Mesodermal cell (in vitro differentiated cells): ENCODE results near the gene HYDIN.
"Not testable (repeated sequence)": the region's sequence is repeated elsewhere in the genome, so short reads cannot be mapped to it uniquely, and the experiment has no call there.

Source experiments
- H3K27ac ChIP-seq: 2 replicates; pipeline ENCODE4 v1.7.0; 2013; ENCODE audit warnings: mild to moderate bottlenecking, low read depth, low read length, moderate library complexity; ENCODE audit not compliant: severe bottlenecking
- H3K36me3 ChIP-seq: 2 replicates; pipeline ENCODE4 v1.7.1; 2013; ENCODE audit warnings: mild to moderate bottlenecking, low read length, moderate library complexity; ENCODE audit not compliant: control insufficient read depth, insufficient read depth
- H3K4me1 ChIP-seq: one replicate; pipeline ENCODE4 v1.7.1; 2013; ENCODE audit warnings: mild to moderate bottlenecking, low read length; ENCODE audit not compliant: insufficient read depth, control insufficient read depth, poor library complexity, severe bottlenecking
- H3K4me3 ChIP-seq: 2 replicates; pipeline ENCODE4 v1.7.0; 2013; ENCODE audit warnings: low read length, control low read depth, mild to moderate bottlenecking; ENCODE audit not compliant: insufficient read depth, poor library complexity, severe bottlenecking; ENCODE audit errors: extremely low read depth
- H3K9me3 ChIP-seq: 2 replicates; pipeline ENCODE4 v1.7.1; 2013; ENCODE audit warnings: mild to moderate bottlenecking, low read length, moderate library complexity; ENCODE audit not compliant: control insufficient read depth
- WGBS, 2 experiments: methylation state at CpG; one replicate each; pipeline ENCODE4 v1.1.5; 2013; ENCODE audit warnings: missing lambda C conversion rate in 2 of 2; ENCODE audit not compliant: insufficient coverage in 2 of 2; 5-methylcytosine and 5-hydroxymethylcytosine counted together

Gene HYDIN

DNA sequence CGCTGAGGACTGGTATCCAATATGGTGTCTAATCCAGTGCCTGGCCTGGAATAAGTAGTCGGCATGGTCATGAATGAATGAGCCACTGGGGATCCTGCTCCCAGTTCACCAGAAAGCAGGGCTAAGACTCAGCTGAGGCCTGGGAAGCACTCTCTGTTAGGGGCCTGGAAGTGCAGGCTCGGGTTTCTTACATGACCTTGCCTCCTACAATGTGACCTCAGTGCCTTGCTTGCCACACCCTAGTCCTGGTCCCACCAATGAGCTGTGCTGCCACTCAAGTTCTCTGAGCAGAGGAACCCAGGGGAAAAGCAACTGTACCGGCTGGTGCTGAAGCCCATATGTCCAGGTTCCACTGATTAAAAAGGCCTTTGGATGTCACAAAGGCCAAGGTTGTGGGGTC is 238.0 kb downstream of the HYDIN start:
- not testable (repeated sequence) for H3K4me3 ChIP-seq, H3K27ac ChIP-seq, H3K9me3 ChIP-seq, H3K4me1 ChIP-seq, H3K36me3 ChIP-seq
- 100% methylated on average over 1 of the region's 4 CpGs; no CpG with 5 or more reads in 1 of the 2 experiments for WGBS, 2 experiments

GRCh38 chr16:70987019-70987715 is 243.4 kb downstream of the HYDIN start:
- not testable (repeated sequence) for H3K9me3 ChIP-seq, H3K4me3 ChIP-seq, H3K27ac ChIP-seq, H3K4me1 ChIP-seq, H3K36me3 ChIP-seq
- no CpG with 5 or more reads among the region's 9 CpGs for WGBS, 2 experiments

- H3K4me1 ChIP-seq, H3K36me3 ChIP-seq, H3K27ac ChIP-seq, H3K9me3 ChIP-seq, H3K4me3 ChIP-seq: not testable (repeated sequence)
- WGBS, 2 experiments = no CpG with 5 or more reads among the region's 6 CpGs
Measured at GRCh38 chr16:70984675-70985074, 245.8 kb downstream of the HYDIN start.

DNA sequence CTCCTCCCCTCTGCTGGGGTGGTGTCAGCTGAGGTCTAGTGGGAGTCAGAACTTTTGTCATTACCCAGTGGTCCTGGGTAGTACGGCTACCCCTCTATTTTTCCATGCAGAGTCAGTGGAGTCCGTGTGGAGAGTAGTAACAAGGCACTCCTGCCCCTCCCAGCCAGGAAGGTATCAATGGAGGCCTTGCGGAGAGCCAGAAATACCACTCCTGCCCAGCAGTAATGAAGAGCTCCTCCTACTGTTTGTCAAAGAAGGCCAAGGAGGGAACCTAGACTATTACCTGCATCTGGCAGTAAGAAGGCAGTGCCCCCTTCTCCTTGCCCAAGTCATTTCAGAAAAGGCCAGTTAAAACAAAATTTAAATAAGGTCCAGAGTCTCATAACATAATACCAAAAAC is 262.2 kb downstream of the HYDIN start:
- not testable (repeated sequence) for H3K4me3 ChIP-seq, H3K27ac ChIP-seq, H3K4me1 ChIP-seq, H3K36me3 ChIP-seq, H3K9me3 ChIP-seq
- no CpG with 5 or more reads among the region's 3 CpGs for WGBS, 2 experiments

DNA sequence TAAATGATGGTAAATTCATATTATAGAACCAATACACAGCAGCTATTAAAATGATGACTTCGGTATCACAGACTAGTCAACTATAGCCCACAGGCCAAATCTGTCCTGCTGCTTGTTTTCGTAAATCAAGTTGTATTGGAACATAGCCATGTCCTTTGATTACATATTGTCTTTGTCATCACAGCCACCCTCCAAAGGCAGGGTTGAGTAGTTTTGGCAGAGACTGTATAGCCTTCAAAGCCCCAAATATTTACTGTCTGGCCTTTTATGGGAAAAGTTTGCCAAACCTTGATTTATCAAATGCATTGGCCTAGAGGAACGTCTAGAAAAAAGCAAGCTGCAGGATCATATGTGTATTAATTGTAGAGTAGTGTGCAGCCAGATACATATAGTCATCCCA is 270.4 kb downstream of the HYDIN start:
- not testable (repeated sequence) for H3K4me1 ChIP-seq, H3K27ac ChIP-seq, H3K36me3 ChIP-seq, H3K4me3 ChIP-seq, H3K9me3 ChIP-seq
- WGBS, 2 experiments = no CpG with 5 or more reads among the region's 3 CpGs

DNA sequence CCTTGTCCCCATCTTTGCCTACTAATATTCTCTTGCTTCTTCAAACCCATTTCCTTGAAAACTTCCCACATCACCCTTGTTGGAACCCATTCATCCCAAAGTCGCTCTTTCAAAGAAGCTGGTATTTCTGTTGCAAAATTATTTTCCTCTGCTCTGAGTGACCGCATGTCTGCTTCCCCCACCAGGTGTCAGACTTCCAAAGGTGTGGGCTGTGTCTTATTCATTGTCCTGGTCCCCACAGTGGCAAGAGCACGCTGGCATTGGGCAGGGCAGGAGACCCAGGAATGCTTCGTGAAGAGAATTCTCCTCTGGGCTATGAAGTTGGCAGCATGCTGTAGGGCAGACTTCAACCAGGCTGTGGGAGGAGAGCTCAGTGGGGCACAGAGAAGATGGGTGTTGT is 275.6 kb downstream of the HYDIN start:
- H3K4me1 ChIP-seq, H3K9me3 ChIP-seq, H3K27ac ChIP-seq, H3K36me3 ChIP-seq, H3K4me3 ChIP-seq: not testable (repeated sequence)
- 100% methylated on average over 1 of the region's 4 CpGs; no CpG with 5 or more reads in 1 of the 2 experiments for WGBS, 2 experiments

GRCh38 chr16:70953824-70954223 is 276.7 kb downstream of the HYDIN start:
- H3K36me3 ChIP-seq, H3K27ac ChIP-seq, H3K4me1 ChIP-seq, H3K9me3 ChIP-seq, H3K4me3 ChIP-seq: not testable (repeated sequence)
- WGBS, 2 experiments = no CpG with 5 or more reads among the region's 5 CpGs

DNA sequence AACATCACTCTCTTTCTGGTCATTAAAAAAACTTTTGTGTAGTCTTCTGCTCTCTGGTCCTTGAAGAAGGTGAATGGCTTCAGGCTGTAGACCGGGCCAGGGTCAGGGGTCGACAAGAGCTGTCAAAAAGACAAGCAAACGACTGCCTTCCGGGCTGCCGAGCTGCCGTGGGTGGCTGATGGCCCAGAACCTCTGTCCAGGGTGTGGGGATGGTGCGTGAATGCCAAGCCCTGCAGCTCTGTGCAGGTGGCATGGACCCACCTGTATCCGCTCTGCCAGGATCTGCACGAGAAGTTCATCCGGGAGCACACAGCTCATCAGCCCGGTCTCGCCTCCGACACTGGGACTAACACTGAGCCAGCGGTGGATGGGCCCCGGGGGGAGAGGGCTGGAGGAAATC is 287.0 kb downstream of the HYDIN start:
- H3K9me3 ChIP-seq, H3K36me3 ChIP-seq, H3K4me1 ChIP-seq, H3K27ac ChIP-seq, H3K4me3 ChIP-seq: not testable (repeated sequence)
- 79 to 84% methylated on average over 7 to 8 of the region's 15 CpGs for WGBS, 2 experiments

- H3K4me1 ChIP-seq, H3K4me3 ChIP-seq, H3K36me3 ChIP-seq, H3K27ac ChIP-seq, H3K9me3 ChIP-seq: not testable (repeated sequence)
- no CpG with 5 or more reads among the region's 7 CpGs for WGBS, 2 experiments
Measured at GRCh38 chr16:70939690-70940359, 290.7 kb downstream of the HYDIN start.

- H3K4me3 ChIP-seq, H3K4me1 ChIP-seq, H3K9me3 ChIP-seq, H3K27ac ChIP-seq, H3K36me3 ChIP-seq: not testable (repeated sequence)
- WGBS, 2 experiments = no CpG with 5 or more reads among the region's 12 CpGs
Measured at GRCh38 chr16:70936781-70937525, 293.6 kb downstream of the HYDIN start.

DNA sequence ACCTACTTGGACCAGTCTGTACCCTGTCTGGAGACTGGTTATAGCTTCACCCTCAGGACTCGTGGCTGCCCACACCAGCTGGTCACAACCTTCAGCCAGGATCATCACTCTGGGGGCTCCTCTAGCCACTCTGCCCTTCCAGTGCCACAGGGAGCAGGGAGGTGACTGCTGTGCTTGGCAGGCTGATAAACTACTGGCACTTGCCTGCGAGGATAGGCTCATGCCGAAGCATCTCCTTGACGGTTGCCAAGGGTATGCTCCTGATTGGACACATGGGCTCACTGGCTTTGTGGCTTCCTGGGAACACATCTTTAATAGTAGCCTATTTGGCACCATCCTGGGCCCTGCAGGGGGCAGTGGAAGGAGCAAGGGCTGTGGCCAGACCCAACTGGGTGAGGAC is 295.2 kb downstream of the HYDIN start:
- not testable (repeated sequence) for H3K4me3 ChIP-seq, H3K36me3 ChIP-seq, H3K27ac ChIP-seq, H3K9me3 ChIP-seq, H3K4me1 ChIP-seq
- no CpG with 5 or more reads among the region's 4 CpGs for WGBS, 2 experiments
